Right lobe of liver (tissue), 6 donors: Measurements from ENCODE around the gene AFMID. TPM values are rescaled to one million over a fixed set of nuclear protein-coding genes. Genes with fewer than 3 reads are reported as not detected.
"Not testable (repeated sequence)": the region's sequence is repeated elsewhere in the genome, so short reads cannot be mapped to it uniquely, and the experiment has no call there.

Experiments used
- ATAC-seq, 4 donors: fragments of 200-7000 bp; cut with Tn5 transposase; one replicate each; pipeline ENCODE4 v1.9.1; 2020; ENCODE audit warnings: mild to moderate bottlenecking in 4 of 4, moderate library complexity in 4 of 4
- DNase-seq, 3 donors: peaks; one replicate each; pipeline ENCODE4 v3.0.0-alpha.2; 2020
- H3K27ac ChIP-seq, 3 donors: fragments of 200-600 bp; one replicate each; pipeline ENCODE4 v1.8.0; 2022
- H3K27me3 ChIP-seq, 2 donors: fragments of 200-600 bp; one replicate each; pipeline ENCODE4 v1.8.0; 2022
- H3K36me3 ChIP-seq, 4 donors: fragments of 200-600 bp; sonication (generic) in 1 of 4; one replicate each; pipeline versions ENCODE4 v1.5.1 to v1.8.0; 2017 to 2022; ENCODE audit warnings: control low read depth in 1 of 4
- H3K4me1 ChIP-seq, 4 donors: fragments of 200-600 bp; sonication (generic) in 1 of 4; one replicate each; pipeline versions ENCODE4 v1.5.1 to v1.8.0; 2017 to 2022; ENCODE audit warnings: control low read depth in 1 of 4
- H3K4me3 ChIP-seq, 3 donors: fragments of 200-600 bp; one replicate each; pipeline ENCODE4 v1.8.0; 2022
- H3K9me3 ChIP-seq, 4 donors: fragments of 200-600 bp; sonication (generic) in 1 of 4; one replicate each; pipeline versions ENCODE4 v1.5.1 to v1.8.0; 2017 to 2022; ENCODE audit warnings: control low read depth in 1 of 4
- CTCF ChIP-seq, 4 donors: fragments of 200-600 bp in 3 of 4; fragments of 450-650 bp in 1 of 4; IDR thresholded peaks; one replicate each; pipeline versions ENCODE4 v1.5.1 to v1.8.0; 2016 to 2022; ENCODE audit warnings: antibody characterized with exemption in 4 of 4, mild to moderate bottlenecking in 2 of 4
- POLR2A ChIP-seq: fragments of 450-650 bp; IDR thresholded peaks from one replicate; pipeline ENCODE4 v1.6.1; 2017; ENCODE audit warnings: antibody characterized with exemption, mild to moderate bottlenecking
- WGBS: methylation state at CpG from one replicate; pipeline ENCODE4 v1.1.6; 2018; ENCODE audit warnings: low coverage, low lambda C conversion rate; ENCODE audit not compliant: insufficient coverage; ENCODE audit errors: missing lambda C conversion rate; 5-methylcytosine and 5-hydroxymethylcytosine counted together
- intact Hi-C, 2 donors: fragments of 100-400 bp; cut with DNase I; formaldehyde crosslinking; loops; one replicate each; pipeline versions ENCODE4 v1.11.2 to v1.14.1; 2022
- long read RNA-seq: library from polyadenylated mRNA; unstranded; transcript quantifications from one replicate; pipeline ENCODE4 v2.0.0, GENCODE V29; 2019
- total RNA-seq, 6 experiments: library from RNA; depleted of rRNA in 2 of 6; stranded (reverse); fragments of >200 nt in 2 of 6; fragmentation: NEBNext Ultra II Directional in 3 of 6; extraction: Animal tissue kit (Norgen Biotek cat#: 25700) in 3 of 6; gene quantifications; one replicate each; pipeline versions ENCODE4 v1.1.0 to v1.2.4, GENCODE V29; 2016 to 2023
- donor health status: DM: no; HTN: yes; CAD: no.
- donor health status: DM: no; HTN: no; CAD: no.
- donor health status: DM: no; HTN: no; CAD: no.
- donor health status: DM: no; HTN: yes; CAD: no.
- donor health status: DM: no; HTN: yes; CAD: no.

Gene AFMID
- 100 to 1,000 TPM in 5 of 6 experiments, 10 to 100 TPM in 1; 96.6 to 156 (median 142) TPM for total RNA-seq
- long read RNA-seq, partial matches to known transcripts: 1 of 26 reads
- long read RNA-seq, other reads (novel, unspliced or antisense): 22 of 26 reads

GRCh38 chr17:78186692-78187595 is at the start of gene AFMID, which contains the start of gene TK1:
AFMID (plus strand) TSS chr17:78187362; CDS start chr17:78187371, 9 bp downstream.
TK1 (minus strand) TSS chr17:78187052; CDS start chr17:78186994, 58 bp downstream.
- WGBS: 4% methylated on average over 15 of the region's 57 CpGs
- intact Hi-C loops: no loop called here
- H3K27ac ChIP-seq: peak within 1 kb of the TSS; percentile 12 to 71 (median 22)
- no peaks in the 10 kb centered on the region for H3K9me3 ChIP-seq
- peaks cover 0 to 56% (median 22%) of the 10 kb centered on the region in 4 donors for H3K4me1 ChIP-seq
- peak; percentile 98 to 99 (median 99) for DNase-seq
- peak; percentile 81 to 90 (median 87) for TF ChIP-seq CTCF (IDR thresholded peaks at IDR 0.05)
- peak; percentile 85 for TF ChIP-seq POLR2A
- ATAC-seq: peak; percentile 83 to 93 (median 86)
- no peaks in the 10 kb centered on the region for H3K27me3 ChIP-seq
- peak within 1 kb of the TSS; percentile 71 to 98 (median 72) for H3K4me3 ChIP-seq
- peaks cover 0 to 13% (median 6%) of the 10 kb centered on the region in 4 donors for H3K36me3 ChIP-seq

GRCh38 chr17:78137392-78138203 is 49.6 kb upstream of the AFMID start:
- peaks cover 0 to 10% (median 2%) of the 10 kb centered on the region in 4 donors for H3K4me1 ChIP-seq
- TF ChIP-seq CTCF (IDR thresholded peaks at IDR 0.05): peak in 1 of 4 donors; percentile 29
- no peak for TF ChIP-seq POLR2A
- 31% methylated on average over 6 of the region's 26 CpGs for WGBS
- ATAC-seq (no peak), DNase-seq (peak in 1 of 3 donors; percentile 58)
- peak overlapping the region in 1 of 3 donors; percentile 8 for H3K27ac ChIP-seq
- intact Hi-C loops: no loop called here
- no peaks in the 10 kb centered on the region for H3K9me3 ChIP-seq
- no peaks in the 10 kb centered on the region for H3K27me3 ChIP-seq
- H3K4me3 ChIP-seq: no peak overlapping the region
- no peaks in the 10 kb centered on the region for H3K36me3 ChIP-seq

GRCh38 chr17:78138204-78139060 is 48.7 kb upstream of the AFMID start:
- Histone ChIP-seq H3K36me3 (no peaks in the 10 kb centered on the region), H3K9me3 (no peaks in the 10 kb centered on the region), H3K27ac (no peak overlapping the region), H3K4me1 (peaks cover 0 to 11% (median 2%) of the 10 kb centered on the region in 4 donors), H3K4me3 (no peak overlapping the region), H3K27me3 (no peaks in the 10 kb centered on the region)
- WGBS: 80% methylated on average over 1 of the region's 17 CpGs
- DNase-seq: peak in 1 of 3 donors; percentile 44
- TF ChIP-seq POLR2A: no peak
- no peak for TF ChIP-seq CTCF (IDR thresholded peaks at IDR 0.05)
- intact Hi-C loops: no loop called here
- ATAC-seq: no peak

GRCh38 chr17:78139861-78140168 is 47.3 kb upstream of the AFMID start:
- H3K27ac ChIP-seq, H3K36me3 ChIP-seq, H3K9me3 ChIP-seq, H3K4me3 ChIP-seq, H3K27me3 ChIP-seq, intact Hi-C loops, DNase-seq, ATAC-seq: not testable (repeated sequence)
- H3K4me1 ChIP-seq: peaks cover 0 to 25% (median 5%) of the 10 kb centered on the region in 4 donors
- WGBS: 85% methylated on average over 11 of the region's 12 CpGs
